Measurements from ENCODE around the gene CAPN12.

Gene CAPN12

GRCh38 chr19:38693380-38694223 is 50.7 kb downstream of the CAPN12 start:
- H2AFZ ChIP-seq (ENCODE audit: low read length, unreplicated experiment), result no peak overlapping the region
- no peak overlapping the region for H3K4me3 ChIP-seq (ENCODE audit: low read depth, low read length)
- H3K27ac ChIP-seq (ENCODE audit: low read depth, low read length), result peak overlapping the region; percentile 51
- peaks cover 31% of the 10 kb centered on the region for H3K4me1 ChIP-seq (ENCODE audit: control insufficient read depth, insufficient read depth, low read length, unreplicated experiment)
- no peaks in the 10 kb centered on the region for H3K36me3 ChIP-seq (ENCODE audit: insufficient read depth, low read length)
- H3K79me2 ChIP-seq (ENCODE audit: control insufficient read depth, insufficient read depth, low read length, unreplicated experiment), result peaks cover 90% of the 10 kb centered on the region
- no peaks in the 10 kb centered on the region for H3K27me3 ChIP-seq (ENCODE audit: insufficient read depth, low read length)

DNA sequence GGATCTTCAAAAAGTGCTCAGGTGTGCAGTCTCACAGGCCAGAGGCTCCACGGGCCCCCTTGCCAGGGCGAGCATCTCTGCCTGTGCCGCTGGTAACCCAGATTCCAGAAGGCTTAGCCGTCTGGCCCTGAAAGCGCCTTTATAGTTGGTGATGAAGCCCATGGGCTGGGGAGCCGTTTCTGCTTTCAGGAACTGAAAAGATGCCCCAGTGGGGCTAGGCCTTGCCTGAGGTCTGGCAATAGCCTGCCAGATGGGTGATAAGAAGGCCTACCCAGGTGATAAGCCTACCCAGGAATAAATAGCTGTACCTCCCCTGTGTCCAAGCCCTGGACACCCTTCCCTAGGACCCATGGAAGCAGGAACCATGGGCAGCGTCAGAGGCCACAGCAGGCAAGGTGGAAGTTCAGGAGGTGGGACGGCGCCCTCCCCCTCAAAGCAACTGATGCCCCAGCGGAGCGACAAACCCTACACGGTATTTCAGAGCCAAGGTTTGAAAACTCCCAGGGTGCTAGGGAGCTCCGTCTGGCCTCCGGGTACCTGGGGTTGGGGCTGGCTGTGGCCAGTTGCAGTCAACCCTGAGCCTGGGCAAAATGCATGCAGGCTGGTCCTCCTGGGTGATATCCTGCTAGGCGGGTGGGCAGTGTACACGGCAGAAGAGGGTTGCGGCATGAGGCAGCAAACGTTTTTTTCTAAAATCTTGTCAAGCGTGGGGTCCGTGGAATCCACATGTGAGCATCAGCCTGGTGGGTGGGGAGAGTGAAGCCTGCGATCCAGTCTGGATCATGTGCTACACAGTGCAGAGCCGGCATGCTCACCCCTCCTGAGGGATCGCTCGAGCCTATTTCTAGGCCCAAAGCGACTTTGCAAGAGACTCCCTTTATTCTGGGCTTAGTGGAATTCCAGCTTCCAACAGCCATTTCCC is 51.6 kb downstream of the CAPN12 start:
- H3K27ac ChIP-seq (ENCODE audit: low read depth, low read length), result peak overlapping the region; percentile 51
- H3K4me1 ChIP-seq (ENCODE audit: control insufficient read depth, insufficient read depth, low read length, unreplicated experiment), result peaks cover 39% of the 10 kb centered on the region
- peaks cover 90% of the 10 kb centered on the region for H3K79me2 ChIP-seq (ENCODE audit: control insufficient read depth, insufficient read depth, low read length, unreplicated experiment)
- H3K27me3 ChIP-seq (ENCODE audit: insufficient read depth, low read length), result no peaks in the 10 kb centered on the region
- no peak overlapping the region for H3K4me3 ChIP-seq (ENCODE audit: low read depth, low read length)
- H2AFZ ChIP-seq (ENCODE audit: low read length, unreplicated experiment), result no peak overlapping the region
- no peaks in the 10 kb centered on the region for H3K36me3 ChIP-seq (ENCODE audit: insufficient read depth, low read length)

- no peak overlapping the region for H3K4me3 ChIP-seq (ENCODE audit: low read depth, low read length)
- H3K27ac ChIP-seq (ENCODE audit: low read depth, low read length), result no peak overlapping the region; the same call in 1 of the 2 replicates
- H3K79me2 ChIP-seq (ENCODE audit: control insufficient read depth, insufficient read depth, low read length, unreplicated experiment), result peaks cover 90% of the 10 kb centered on the region
- H3K4me1 ChIP-seq (ENCODE audit: control insufficient read depth, insufficient read depth, low read length, unreplicated experiment), result peaks cover 46% of the 10 kb centered on the region
- no peaks in the 10 kb centered on the region for H3K36me3 ChIP-seq (ENCODE audit: insufficient read depth, low read length)
- no peaks in the 10 kb centered on the region for H3K27me3 ChIP-seq (ENCODE audit: insufficient read depth, low read length)
- no peak overlapping the region for H2AFZ ChIP-seq (ENCODE audit: low read length, unreplicated experiment)
Observed at GRCh38 chr19:38691938-38692457, 52.3 kb downstream of the CAPN12 start.

DNA sequence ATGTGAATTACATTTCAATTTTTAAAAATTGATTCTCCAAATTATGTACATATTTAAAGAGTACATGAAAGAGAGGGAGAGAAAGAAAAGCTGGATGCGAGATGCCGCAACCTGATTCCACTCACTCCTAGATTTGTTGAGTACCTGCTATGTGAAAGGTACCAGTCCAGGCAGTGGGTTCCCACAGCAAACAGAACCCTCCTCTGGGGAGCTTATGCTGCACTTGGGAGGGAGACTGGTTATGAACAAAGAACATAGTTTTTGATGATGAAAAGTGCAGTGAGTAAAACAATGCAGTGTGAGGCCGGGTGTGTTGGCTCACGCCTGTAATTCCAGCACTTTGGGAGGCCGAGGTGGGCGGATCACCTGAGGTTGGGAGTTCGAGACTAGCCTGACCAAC is 53.4 kb downstream of the CAPN12 start:
- H3K36me3 ChIP-seq (ENCODE audit: insufficient read depth, low read length), result no peaks in the 10 kb centered on the region
- peaks cover 56% of the 10 kb centered on the region for H3K4me1 ChIP-seq (ENCODE audit: control insufficient read depth, insufficient read depth, low read length, unreplicated experiment)
- H3K27ac ChIP-seq (ENCODE audit: low read depth, low read length), result no peak overlapping the region
- no peak overlapping the region for H2AFZ ChIP-seq (ENCODE audit: low read length, unreplicated experiment)
- no peak overlapping the region for H3K4me3 ChIP-seq (ENCODE audit: low read depth, low read length)
- no peaks in the 10 kb centered on the region for H3K27me3 ChIP-seq (ENCODE audit: insufficient read depth, low read length)
- peaks cover 90% of the 10 kb centered on the region for H3K79me2 ChIP-seq (ENCODE audit: control insufficient read depth, insufficient read depth, low read length, unreplicated experiment)

DNA sequence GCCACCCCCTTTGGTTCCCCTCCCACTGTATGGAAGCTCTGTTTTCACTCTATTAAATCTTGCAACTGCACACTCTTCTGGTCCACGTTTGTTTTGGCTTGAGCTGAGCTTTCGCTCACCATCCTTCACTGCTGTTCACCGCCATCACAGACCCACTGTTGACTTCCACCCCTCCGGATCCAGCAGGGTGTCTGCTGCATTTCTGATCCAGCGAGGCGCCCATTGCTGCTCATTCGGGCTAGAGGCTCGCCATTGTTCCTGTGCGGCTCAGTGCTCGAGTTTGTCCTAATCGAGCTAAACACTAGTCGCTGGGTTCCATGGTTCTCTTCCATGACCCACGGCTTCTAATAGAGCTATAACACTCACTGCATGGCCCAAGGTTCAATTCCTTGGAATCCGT is 54.1 kb downstream of the CAPN12 start:
- Histone ChIP-seq H3K79me2 (ENCODE audit: control insufficient read depth, insufficient read depth, low read length, unreplicated experiment) (peaks cover 90% of the 10 kb centered on the region), H3K27ac (ENCODE audit: low read depth, low read length) (no peak overlapping the region)

DNA sequence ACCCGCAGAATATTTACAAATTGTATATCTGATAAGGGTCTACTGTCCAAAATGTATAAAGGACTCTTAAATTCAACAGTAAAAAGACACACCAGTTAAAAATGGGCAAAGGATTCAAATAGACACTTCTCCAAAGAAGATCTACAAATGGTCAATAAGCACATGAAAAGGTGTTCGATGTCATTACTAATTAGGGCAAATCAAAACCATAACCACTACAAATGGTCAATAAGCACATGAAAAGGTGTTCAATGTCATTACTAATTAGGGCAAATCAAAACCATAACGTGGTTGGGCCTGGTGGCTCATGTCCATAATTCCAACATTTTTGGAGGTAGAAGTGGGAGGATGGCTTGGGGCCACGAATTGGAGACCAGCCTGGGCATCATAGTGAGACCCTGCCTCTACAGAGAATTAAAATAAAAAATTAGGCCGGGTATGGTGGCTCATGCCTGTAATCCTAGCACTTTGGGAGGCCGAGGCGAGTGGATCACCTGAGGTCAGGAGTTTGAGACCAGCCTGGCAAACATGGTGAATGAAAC is 56.4 kb downstream of the CAPN12 start:
- Histone ChIP-seq H3K27me3 (ENCODE audit: insufficient read depth, low read length) (no peaks in the 10 kb centered on the region), H3K4me1 (ENCODE audit: control insufficient read depth, insufficient read depth, low read length, unreplicated experiment) (peaks cover 69% of the 10 kb centered on the region), H3K79me2 (ENCODE audit: control insufficient read depth, insufficient read depth, low read length, unreplicated experiment) (peaks cover 80% of the 10 kb centered on the region), H3K27ac (ENCODE audit: low read depth, low read length) (no peak overlapping the region), H2AFZ (ENCODE audit: low read length, unreplicated experiment) (no peak overlapping the region), H3K36me3 (ENCODE audit: insufficient read depth, low read length) (no peaks in the 10 kb centered on the region), H3K4me3 (ENCODE audit: low read depth, low read length) (no peak overlapping the region)

More for the DNA sequence above, 54.1 kb downstream of the CAPN12 start:
- Histone ChIP-seq H3K4me3 (ENCODE audit: low read depth, low read length) (no peak overlapping the region), H3K27me3 (ENCODE audit: insufficient read depth, low read length) (no peaks in the 10 kb centered on the region), H2AFZ (ENCODE audit: low read length, unreplicated experiment) (no peak overlapping the region), H3K36me3 (ENCODE audit: insufficient read depth, low read length) (no peaks in the 10 kb centered on the region), H3K4me1 (ENCODE audit: control insufficient read depth, insufficient read depth, low read length, unreplicated experiment) (peaks cover 63% of the 10 kb centered on the region)

DNA sequence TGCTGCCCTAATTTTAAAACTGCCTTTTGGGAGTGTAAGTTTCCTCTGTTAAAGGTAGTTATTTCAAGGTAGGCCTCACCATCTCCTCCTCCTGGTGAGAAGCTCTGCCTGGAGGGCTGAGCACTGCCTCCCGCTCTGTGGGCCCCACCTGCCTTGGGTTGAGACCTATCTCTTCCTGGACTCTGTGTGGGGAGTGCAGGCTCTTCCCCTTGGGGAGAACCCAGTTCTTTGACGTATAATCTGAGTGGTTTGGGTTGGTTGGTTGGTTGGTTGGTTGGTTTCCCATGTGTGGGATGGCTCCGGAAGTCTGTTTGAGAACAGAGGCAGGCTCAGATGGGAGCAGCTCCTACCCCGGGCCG is 57.8 kb downstream of the CAPN12 start:
- no peak overlapping the region for H2AFZ ChIP-seq (ENCODE audit: low read length, unreplicated experiment)
- H3K36me3 ChIP-seq (ENCODE audit: insufficient read depth, low read length), result peaks cover 4% of the 10 kb centered on the region; the same call in 1 of the 2 replicates
- no peaks in the 10 kb centered on the region for H3K27me3 ChIP-seq (ENCODE audit: insufficient read depth, low read length)
- peaks cover 61% of the 10 kb centered on the region for H3K4me1 ChIP-seq (ENCODE audit: control insufficient read depth, insufficient read depth, low read length, unreplicated experiment)
- H3K27ac ChIP-seq (ENCODE audit: low read depth, low read length), result peak overlapping the region; percentile 99
- no peak overlapping the region for H3K4me3 ChIP-seq (ENCODE audit: low read depth, low read length)
- H3K79me2 ChIP-seq (ENCODE audit: control insufficient read depth, insufficient read depth, low read length, unreplicated experiment), result peaks cover 80% of the 10 kb centered on the region

- H3K27ac ChIP-seq (ENCODE audit: low read depth, low read length), result peak overlapping the region; percentile 99
- no peaks in the 10 kb centered on the region for H3K27me3 ChIP-seq (ENCODE audit: insufficient read depth, low read length)
- no peak overlapping the region for H3K4me3 ChIP-seq (ENCODE audit: low read depth, low read length)
- peaks cover 83% of the 10 kb centered on the region for H3K79me2 ChIP-seq (ENCODE audit: control insufficient read depth, insufficient read depth, low read length, unreplicated experiment)
- H3K36me3 ChIP-seq (ENCODE audit: insufficient read depth, low read length), result peaks cover 4% of the 10 kb centered on the region; the same call in 1 of the 2 replicates
- peaks cover 66% of the 10 kb centered on the region for H3K4me1 ChIP-seq (ENCODE audit: control insufficient read depth, insufficient read depth, low read length, unreplicated experiment)
- H2AFZ ChIP-seq (ENCODE audit: low read length, unreplicated experiment), result no peak overlapping the region
Observed at GRCh38 chr19:38685666-38686529, 58.4 kb downstream of the CAPN12 start.

DNA sequence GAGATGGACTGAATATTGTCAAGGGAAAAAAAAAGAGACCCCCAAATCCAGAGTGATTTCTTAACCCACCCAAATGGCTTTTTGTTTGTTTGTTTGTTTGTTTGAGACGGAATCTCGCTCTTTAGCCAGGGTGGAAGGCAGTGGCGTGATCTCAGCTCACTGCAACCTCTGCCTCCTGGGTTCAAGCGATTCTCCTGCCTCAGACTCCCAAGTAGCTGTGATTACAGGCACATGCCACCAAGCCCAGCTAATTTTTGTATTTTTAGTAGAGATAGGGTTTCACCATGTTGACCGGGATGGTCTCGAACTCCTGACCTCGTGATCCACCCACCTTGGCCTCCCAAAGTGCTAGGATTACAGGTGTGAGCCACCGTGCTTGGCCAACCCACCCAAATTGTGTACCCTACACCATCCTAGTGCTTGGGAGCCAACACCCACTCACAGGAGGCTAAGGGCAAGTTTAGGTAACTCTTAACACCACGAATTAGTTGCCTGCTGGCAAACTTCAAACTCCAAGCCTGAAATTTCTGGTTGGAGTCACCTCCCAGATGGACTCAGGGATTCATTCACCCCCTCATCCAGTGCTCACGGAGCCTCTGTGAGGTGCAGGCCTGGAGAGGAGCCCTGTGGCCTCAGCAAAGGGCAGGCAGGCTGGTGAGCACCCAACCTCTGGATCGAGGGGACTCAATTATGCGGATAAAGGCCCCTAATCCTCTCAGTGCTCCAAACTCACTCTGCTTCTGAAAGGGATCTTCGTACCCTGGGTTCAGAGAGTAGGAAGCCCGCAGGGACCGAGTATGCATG is 59.2 kb downstream of the CAPN12 start:
- peak overlapping the region; percentile 99 for H3K27ac ChIP-seq (ENCODE audit: low read depth, low read length)
- no peak overlapping the region for H2AFZ ChIP-seq (ENCODE audit: low read length, unreplicated experiment)
- H3K79me2 ChIP-seq (ENCODE audit: control insufficient read depth, insufficient read depth, low read length, unreplicated experiment), result peaks cover 81% of the 10 kb centered on the region
- peaks cover 4% of the 10 kb centered on the region; the same call in 1 of the 2 replicates for H3K36me3 ChIP-seq (ENCODE audit: insufficient read depth, low read length)
- peaks cover 66% of the 10 kb centered on the region for H3K4me1 ChIP-seq (ENCODE audit: control insufficient read depth, insufficient read depth, low read length, unreplicated experiment)
- H3K4me3 ChIP-seq (ENCODE audit: low read depth, low read length), result peak overlapping the region; percentile 43
- no peaks in the 10 kb centered on the region for H3K27me3 ChIP-seq (ENCODE audit: insufficient read depth, low read length)
